GM06990 (cell line): ENCODE results near the gene IPO11.

ENCODE experiments used
- DNase-seq: peaks from one replicate; pipeline ENCODE4 v3.0.0-alpha.2; 2011; ENCODE audit not compliant: insufficient read length; ENCODE audit errors: extremely low read depth
- H3K27me3 ChIP-seq: replicated peaks from 2 replicates; pipeline ENCODE4 v1.6.0; 2011; ENCODE audit warnings: low read length; ENCODE audit not compliant: control insufficient read depth, insufficient read depth
- H3K36me3 ChIP-seq: 2 replicates; pipeline ENCODE4 v1.5.1; 2011; ENCODE audit warnings: low read length; ENCODE audit not compliant: control insufficient read depth, insufficient read depth
- H3K4me3 ChIP-seq: replicated peaks from 2 replicates; pipeline ENCODE4 v1.5.1; 2011; ENCODE audit warnings: low read depth, mild to moderate bottlenecking, control low read depth, low read length
- TF ChIP-seq, protein P1 (sequence below): IDR thresholded peaks from 2 replicates; pipeline ENCODE4 v1.5.1; 2011; ENCODE audit warnings: low read length, control low read depth, mild to moderate bottlenecking, inconsistent platforms; ENCODE audit not compliant: insufficient read depth, poor library complexity, severe bottlenecking

IPO11 gene

GRCh38 chr5:62412549-62413329 lies at the start of gene IPO11:
Gene IPO11, plus strand, starts transcription at chr5:62412763. Its CDS starts 24,517 bp downstream, at chr5:62437280.
- no peaks in the 10 kb centered on the region for H3K27me3 ChIP-seq
- peak; percentile 96 for DNase-seq
- TF ChIP-seq, protein P1, sequence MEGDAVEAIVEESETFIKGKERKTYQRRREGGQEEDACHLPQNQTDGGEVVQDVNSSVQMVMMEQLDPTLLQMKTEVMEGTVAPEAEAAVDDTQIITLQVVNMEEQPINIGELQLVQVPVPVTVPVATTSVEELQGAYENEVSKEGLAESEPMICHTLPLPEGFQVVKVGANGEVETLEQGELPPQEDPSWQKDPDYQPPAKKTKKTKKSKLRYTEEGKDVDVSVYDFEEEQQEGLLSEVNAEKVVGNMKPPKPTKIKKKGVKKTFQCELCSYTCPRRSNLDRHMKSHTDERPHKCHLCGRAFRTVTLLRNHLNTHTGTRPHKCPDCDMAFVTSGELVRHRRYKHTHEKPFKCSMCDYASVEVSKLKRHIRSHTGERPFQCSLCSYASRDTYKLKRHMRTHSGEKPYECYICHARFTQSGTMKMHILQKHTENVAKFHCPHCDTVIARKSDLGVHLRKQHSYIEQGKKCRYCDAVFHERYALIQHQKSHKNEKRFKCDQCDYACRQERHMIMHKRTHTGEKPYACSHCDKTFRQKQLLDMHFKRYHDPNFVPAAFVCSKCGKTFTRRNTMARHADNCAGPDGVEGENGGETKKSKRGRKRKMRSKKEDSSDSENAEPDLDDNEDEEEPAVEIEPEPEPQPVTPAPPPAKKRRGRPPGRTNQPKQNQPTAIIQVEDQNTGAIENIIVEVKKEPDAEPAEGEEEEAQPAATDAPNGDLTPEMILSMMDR: no peak
- H3K4me3 ChIP-seq: peak within 1 kb of the TSS; percentile 72
- no peaks in the 10 kb centered on the region for H3K36me3 ChIP-seq

DNA sequence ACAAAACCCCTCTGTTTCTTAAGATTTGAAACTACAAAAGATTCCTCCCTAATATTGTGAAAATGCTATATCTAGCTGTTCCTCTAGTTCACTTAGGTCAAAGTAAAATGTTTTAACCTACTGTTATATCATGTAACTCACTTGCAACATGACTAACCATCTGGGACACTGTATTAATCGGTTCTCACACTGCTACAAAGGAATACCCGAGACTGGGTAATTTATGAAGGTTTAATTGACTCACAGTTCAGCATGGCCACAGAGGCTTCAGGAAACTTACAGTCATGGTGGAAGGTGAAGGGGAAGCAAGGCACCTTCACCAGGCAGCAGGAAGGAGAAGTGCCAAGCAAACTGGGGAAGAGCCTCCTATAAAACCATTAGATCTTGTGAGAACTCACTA lies 43.5 kb upstream of the IPO11 start:
- DNase-seq: no peak
- Histone ChIP-seq H3K36me3 (peaks cover 2% of the 10 kb centered on the region), H3K27me3 (no peaks in the 10 kb centered on the region), H3K4me3 (no peak overlapping the region)
- TF ChIP-seq, protein P1: no peak

DNA sequence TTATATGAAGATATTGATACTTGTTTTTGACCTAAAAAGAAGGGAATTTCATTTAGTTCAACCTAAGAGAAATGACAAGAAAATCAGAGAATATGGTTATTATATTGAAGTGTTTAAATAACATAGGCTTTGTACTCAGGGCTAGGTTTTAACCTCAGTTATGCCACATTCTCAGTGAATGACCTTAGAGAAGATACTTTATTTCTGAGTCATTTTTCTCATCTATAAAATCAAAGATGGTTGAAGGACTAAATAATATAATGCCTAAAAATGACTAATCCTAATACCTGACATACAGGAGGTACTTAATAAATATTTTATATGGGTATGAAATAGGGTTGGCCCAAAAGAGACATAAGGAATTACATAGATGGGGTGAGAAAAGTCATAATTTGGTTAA lies 41.2 kb upstream of the IPO11 start:
- H3K4me3 ChIP-seq: no peak overlapping the region
- TF ChIP-seq, protein P1: no peak
- no peak for DNase-seq
- H3K36me3 ChIP-seq: peaks cover 5% of the 10 kb centered on the region
- no peaks in the 10 kb centered on the region for H3K27me3 ChIP-seq

DNA sequence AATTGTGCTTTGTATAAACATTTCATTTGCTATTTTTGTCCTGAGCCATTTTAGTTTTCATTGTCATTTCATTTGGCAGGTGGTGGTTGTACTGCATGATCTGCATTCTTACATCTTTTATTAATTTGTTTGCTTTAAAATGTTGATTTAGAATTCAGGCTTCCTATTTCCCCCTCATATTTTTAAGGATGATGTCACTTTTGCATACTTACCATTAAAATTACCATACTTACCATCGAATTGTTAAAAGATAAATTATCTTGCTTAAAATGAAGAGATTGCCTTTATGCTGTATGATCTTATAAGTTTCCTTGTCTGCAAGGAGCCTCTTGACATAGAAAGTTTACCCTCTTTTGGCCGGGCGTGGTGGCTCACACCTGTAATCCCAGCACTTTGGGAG lies 40.0 kb upstream of the IPO11 start:
- Histone ChIP-seq H3K36me3 (peaks cover 5% of the 10 kb centered on the region), H3K4me3 (no peak overlapping the region), H3K27me3 (no peaks in the 10 kb centered on the region)
- no peak for DNase-seq
- TF ChIP-seq, protein P1: no peak

DNA sequence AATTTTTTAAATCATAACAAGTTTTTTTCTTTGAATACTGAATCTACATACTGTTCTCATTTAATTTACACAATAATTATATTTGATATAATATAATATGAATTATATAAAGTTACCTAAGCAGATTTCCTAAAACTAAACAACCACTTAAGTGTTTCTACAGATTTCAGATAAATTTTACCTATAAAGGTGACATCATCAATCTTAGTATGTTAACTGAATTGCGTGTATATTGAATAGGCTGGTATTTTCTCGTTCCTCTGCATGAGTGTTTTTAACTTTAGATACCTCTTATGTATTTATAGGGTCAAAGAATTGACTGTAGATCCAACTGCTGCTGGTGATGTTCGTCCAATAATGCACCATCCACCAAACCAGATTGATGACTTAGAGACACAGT lies 39.2 kb upstream of the IPO11 start:
- TF ChIP-seq, protein P1: no peak
- H3K27me3 ChIP-seq: no peaks in the 10 kb centered on the region
- peaks cover 5% of the 10 kb centered on the region for H3K36me3 ChIP-seq
- H3K4me3 ChIP-seq: no peak overlapping the region
- no peak for DNase-seq
